OCI-LY7 (cell line): Measurements from ENCODE around the gene FHOD3.

ENCODE experiments used
- CTCF ChIP-seq: fragments of 200-600 bp; sonication (generic); conservative IDR thresholded peaks from 2 replicates; pipeline ENCODE4 v1.5.1; 2014; ENCODE audit warnings: mild to moderate bottlenecking, antibody characterized with exemption, low read length, moderate library complexity, mixed read lengths
- EZH2phosphoT487 ChIP-seq: fragments of 200-600 bp; sonication (generic); IDR thresholded peaks from 2 replicates; pipeline ENCODE4 v1.6.1; 2018; ENCODE audit warnings: low read depth, borderline replicate concordance, mild to moderate bottlenecking, mixed run types, antibody characterized with exemption, low read length, moderate library complexity, mixed read lengths

GRCh38 chr18:36469461-36469860 lies 171.9 kb downstream of the FHOD3 start:
- no peak for TF ChIP-seq CTCF
- no peak for TF ChIP-seq EZH2phosphoT487
